Measurements from ENCODE around the gene DBNDD1. TPM values are rescaled to one million over a fixed set of nuclear protein-coding genes. Genes with fewer than 3 reads are reported as not detected.

Gene DBNDD1
- total and polyA plus RNA-seq, 2 experiments from 2014 or later: 63.3 to 90.8 TPM

DNA sequence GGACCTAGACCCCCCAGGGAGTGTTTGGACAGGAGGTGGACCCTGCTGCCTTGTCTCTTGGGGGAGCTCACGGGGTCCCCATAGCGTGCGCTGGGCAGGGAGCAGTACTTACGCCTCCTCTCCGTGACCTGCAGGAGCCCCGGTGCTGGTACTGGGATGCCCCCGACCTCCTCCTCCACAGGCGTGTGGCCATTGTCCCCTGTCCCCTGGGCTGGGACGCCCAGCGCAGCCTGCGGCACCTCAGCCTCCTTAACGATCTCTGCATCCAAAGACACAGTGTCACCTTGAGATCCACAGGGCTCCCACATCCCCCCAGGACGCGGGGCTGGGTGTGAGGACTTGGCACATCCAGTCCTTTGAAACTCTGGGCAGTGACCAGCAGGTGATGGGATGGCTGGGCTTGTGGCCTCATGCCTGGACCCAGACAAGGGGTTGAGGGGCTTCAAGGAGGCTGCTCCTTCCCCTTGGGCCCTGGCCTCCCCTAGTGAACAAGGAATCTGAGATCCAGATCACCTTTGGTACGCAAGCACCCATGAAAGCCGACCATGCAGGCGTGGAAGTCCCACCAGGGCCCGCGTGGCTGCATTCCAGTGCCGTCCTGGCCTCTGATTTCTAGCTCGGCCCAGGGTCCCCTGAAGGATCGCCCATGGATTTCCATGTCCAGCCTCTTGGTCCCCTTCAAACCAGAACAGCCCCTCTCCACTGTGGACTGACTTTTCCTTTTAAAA lies 9.9 kb downstream of the DBNDD1 start:
- 0 out of 2 replicates have a peak, but pooled peaks cover 6% of the 10 kb centered on the region for H3F3A ChIP-seq (replicated peaks; ENCODE audit: low read depth)
- H3K4me3 ChIP-seq: no peak overlapping the region
- no peaks in the 10 kb centered on the region for H3K4me1 ChIP-seq (ENCODE audit: insufficient read depth)
- Mint-ChIP-seq H3K27me3 (ENCODE audit: insufficient read depth, low read depth, poor library complexity) (peaks cover 18% of the 10 kb centered on the region), H3K4me1 (no peaks in the 10 kb centered on the region; the same call in 1 of the 3 replicates), H3K9me3 (no peaks in the 10 kb centered on the region; the same call in 2 of the 3 replicates), H3K36me3 (ENCODE audit: low read depth) (peaks cover 10% of the 10 kb centered on the region), H3K27ac (no peak overlapping the region), H3K4me3 (no peak overlapping the region)
- ATAC-seq (no peak), DNase-seq (ENCODE audit: low spot score) (no peak)
- H2AFZ ChIP-seq: no peak overlapping the region
- no peaks in the 10 kb centered on the region for H4K20me1 ChIP-seq (replicated peaks; ENCODE audit: insufficient read depth)
- H3K36me3 ChIP-seq (ENCODE audit: insufficient read depth): no peaks in the 10 kb centered on the region
- no peak overlapping the region for H3K4me2 ChIP-seq
- TF ChIP-seq, protein P1, sequence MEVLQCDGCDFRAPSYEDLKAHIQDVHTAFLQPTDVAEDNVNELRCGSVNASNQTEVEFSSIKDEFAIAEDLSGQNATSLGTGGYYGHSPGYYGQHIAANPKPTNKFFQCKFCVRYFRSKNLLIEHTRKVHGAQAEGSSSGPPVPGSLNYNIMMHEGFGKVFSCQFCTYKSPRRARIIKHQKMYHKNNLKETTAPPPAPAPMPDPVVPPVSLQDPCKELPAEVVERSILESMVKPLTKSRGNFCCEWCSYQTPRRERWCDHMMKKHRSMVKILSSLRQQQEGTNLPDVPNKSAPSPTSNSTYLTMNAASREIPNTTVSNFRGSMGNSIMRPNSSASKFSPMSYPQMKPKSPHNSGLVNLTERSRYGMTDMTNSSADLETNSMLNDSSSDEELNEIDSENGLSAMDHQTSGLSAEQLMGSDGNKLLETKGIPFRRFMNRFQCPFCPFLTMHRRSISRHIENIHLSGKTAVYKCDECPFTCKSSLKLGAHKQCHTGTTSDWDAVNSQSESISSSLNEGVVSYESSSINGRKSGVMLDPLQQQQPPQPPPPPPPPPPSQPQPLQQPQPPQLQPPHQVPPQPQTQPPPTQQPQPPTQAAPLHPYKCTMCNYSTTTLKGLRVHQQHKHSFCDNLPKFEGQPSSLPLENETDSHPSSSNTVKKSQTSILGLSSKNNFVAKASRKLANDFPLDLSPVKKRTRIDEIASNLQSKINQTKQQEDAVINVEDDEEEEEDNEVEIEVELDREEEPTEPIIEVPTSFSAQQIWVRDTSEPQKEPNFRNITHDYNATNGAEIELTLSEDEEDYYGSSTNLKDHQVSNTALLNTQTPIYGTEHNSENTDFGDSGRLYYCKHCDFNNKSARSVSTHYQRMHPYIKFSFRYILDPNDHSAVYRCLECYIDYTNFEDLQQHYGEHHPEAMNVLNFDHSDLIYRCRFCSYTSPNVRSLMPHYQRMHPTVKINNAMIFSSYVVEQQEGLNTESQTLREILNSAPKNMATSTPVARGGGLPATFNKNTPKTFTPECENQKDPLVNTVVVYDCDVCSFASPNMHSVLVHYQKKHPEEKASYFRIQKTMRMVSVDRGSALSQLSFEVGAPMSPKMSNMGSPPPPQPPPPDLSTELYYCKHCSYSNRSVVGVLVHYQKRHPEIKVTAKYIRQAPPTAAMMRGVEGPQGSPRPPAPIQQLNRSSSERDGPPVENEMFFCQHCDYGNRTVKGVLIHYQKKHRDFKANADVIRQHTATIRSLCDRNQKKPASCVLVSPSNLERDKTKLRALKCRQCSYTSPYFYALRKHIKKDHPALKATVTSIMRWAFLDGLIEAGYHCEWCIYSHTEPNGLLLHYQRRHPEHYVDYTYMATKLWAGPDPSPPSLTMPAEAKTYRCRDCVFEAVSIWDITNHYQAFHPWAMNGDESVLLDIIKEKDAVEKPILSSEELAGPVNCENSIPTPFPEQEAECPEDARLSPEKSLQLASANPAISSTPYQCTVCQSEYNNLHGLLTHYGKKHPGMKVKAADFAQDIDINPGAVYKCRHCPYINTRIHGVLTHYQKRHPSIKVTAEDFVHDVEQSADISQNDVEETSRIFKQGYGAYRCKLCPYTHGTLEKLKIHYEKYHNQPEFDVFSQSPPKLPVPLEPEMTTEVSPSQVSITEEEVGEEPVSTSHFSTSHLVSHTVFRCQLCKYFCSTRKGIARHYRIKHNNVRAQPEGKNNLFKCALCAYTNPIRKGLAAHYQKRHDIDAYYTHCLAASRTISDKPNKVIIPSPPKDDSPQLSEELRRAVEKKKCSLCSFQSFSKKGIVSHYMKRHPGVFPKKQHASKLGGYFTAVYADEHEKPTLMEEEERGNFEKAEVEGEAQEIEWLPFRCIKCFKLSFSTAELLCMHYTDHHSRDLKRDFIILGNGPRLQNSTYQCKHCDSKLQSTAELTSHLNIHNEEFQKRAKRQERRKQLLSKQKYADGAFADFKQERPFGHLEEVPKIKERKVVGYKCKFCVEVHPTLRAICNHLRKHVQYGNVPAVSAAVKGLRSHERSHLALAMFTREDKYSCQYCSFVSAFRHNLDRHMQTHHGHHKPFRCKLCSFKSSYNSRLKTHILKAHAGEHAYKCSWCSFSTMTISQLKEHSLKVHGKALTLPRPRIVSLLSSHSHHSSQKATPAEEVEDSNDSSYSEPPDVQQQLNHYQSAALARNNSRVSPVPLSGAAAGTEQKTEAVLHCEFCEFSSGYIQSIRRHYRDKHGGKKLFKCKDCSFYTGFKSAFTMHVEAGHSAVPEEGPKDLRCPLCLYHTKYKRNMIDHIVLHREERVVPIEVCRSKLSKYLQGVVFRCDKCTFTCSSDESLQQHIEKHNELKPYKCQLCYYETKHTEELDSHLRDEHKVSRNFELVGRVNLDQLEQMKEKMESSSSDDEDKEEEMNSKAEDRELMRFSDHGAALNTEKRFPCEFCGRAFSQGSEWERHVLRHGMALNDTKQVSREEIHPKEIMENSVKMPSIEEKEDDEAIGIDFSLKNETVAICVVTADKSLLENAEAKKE (CRISPR knock-in tag; IDR thresholded peaks at IDR 0.05): no peak
- no peak overlapping the region for H3K27ac ChIP-seq (ENCODE audit: low read depth)
- no peaks in the 10 kb centered on the region for H3K79me2 ChIP-seq (replicated peaks; ENCODE audit: insufficient read depth)
- H3K27me3 ChIP-seq (ENCODE audit: insufficient read depth): no peaks in the 10 kb centered on the region
- H3K9me2 ChIP-seq (ENCODE audit: insufficient read depth): no peaks in the 10 kb centered on the region

DNA sequence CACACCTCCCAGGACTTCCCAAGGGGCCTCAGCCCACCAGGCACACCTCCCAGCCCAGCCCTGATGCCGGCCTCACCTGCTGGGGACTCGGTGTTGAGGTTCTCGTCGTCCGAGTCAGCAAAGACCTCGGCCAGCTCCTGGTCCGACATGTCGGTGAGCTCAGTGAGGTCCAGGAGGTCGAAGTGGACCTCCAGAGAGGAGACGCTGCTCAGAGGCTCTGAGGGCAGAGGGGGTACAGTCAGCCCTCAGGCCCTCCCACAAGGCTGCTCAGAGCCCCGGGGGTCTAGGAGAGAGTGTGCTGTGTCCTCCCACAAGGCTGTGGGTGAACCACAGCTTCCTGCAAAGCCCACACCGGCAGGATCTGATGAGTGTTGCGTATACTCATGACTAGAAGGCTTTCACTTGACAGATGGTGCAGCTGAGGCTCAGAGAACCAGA lies 10.5 kb downstream of the DBNDD1 start:
- Histone ChIP-seq H3K9me2 (ENCODE audit: insufficient read depth) (no peaks in the 10 kb centered on the region), H3K36me3 (ENCODE audit: insufficient read depth) (no peaks in the 10 kb centered on the region), H2AFZ (no peak overlapping the region), H3K4me3 (no peak overlapping the region), H4K20me1 (replicated peaks; ENCODE audit: insufficient read depth) (no peaks in the 10 kb centered on the region), H3K27me3 (ENCODE audit: insufficient read depth) (no peaks in the 10 kb centered on the region), H3K4me2 (no peak overlapping the region), H3K79me2 (replicated peaks; ENCODE audit: insufficient read depth) (no peaks in the 10 kb centered on the region), H3K27ac (ENCODE audit: low read depth) (no peak overlapping the region), H3K4me1 (ENCODE audit: insufficient read depth) (no peaks in the 10 kb centered on the region), H3F3A (replicated peaks; ENCODE audit: low read depth) (0 out of 2 replicates have a peak, but pooled peaks cover 6% of the 10 kb centered on the region)
- Mint-ChIP-seq H3K9me3 (no peaks in the 10 kb centered on the region; the same call in 2 of the 3 replicates), H3K4me3 (no peak overlapping the region), H3K27me3 (ENCODE audit: insufficient read depth, low read depth, poor library complexity) (peaks cover 18% of the 10 kb centered on the region), H3K36me3 (ENCODE audit: low read depth) (peaks cover 9% of the 10 kb centered on the region), H3K27ac (no peak overlapping the region), H3K4me1 (no peaks in the 10 kb centered on the region; the same call in 1 of the 3 replicates)
- no peak for ATAC-seq
- no peak for DNase-seq (ENCODE audit: low spot score)
- TF ChIP-seq, protein P1 (CRISPR knock-in tag; IDR thresholded peaks at IDR 0.05): no peak
